ENCODE measurements around the gene COL4A2.

COL4A2 gene

DNA sequence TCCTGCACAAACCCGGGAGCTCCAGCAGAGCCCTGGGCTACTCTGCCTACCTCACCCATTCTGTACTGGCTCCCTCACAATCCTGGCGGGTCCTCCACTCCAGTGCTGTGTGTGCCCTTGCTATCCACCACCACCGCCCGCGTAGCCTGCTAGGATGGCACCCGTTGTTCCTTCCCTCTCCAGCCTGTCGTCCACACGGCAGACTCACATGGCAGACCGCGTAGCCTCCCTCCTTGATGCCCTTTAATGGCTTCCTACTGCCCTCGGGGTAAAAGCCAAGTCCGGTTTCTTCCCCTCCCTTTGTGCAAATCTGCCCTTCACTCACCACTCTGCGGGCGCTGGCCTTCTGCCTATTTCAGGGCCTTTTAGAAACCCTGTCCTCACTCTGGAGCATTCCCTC lies 147.9 kb downstream of the COL4A2 start:
- no peak for DNase-seq (ENCODE audit: low read depth, low spot score)

DNA sequence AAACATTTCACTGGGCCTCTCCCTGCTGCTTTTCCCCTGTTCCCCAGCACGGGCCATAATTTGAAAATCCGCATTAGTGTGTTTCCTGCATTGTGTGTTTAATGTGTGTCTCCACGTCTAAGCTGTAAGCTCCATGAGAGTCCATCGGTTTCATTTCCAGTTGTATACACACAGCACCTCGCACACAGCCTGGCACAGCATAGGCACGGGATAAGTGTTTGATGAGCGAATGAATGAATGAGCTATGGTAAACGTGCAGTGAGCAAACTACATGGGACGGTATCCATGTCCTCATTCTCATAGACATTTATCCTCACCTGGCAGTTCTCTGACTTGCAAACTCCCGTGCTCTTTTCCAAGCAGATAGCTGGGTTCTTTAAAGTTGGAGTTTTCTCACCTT lies 148.4 kb downstream of the COL4A2 start:
- no peak for DNase-seq (ENCODE audit: low read depth, low spot score)

DNA sequence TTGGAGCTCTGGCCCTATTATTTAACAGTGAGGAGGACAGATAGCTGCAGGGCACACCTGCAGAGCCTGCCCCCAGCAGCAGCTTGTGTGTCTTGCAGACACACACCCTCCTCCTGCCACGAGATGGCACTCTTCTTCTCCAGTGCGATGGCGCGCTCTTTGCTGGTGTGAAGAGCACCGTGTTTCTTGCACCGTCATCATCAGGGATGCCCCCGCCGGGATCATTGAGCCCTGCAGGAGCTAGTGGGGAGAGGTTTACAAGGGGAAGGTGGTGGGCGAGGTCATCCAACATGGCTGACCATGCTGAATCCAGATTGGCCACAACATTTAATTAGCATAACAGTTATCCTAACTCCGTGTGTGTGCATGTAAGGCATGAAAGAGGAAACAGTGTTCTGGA lies 148.9 kb downstream of the COL4A2 start:
- DNase-seq (ENCODE audit: low read depth, low spot score): no peak

DNA sequence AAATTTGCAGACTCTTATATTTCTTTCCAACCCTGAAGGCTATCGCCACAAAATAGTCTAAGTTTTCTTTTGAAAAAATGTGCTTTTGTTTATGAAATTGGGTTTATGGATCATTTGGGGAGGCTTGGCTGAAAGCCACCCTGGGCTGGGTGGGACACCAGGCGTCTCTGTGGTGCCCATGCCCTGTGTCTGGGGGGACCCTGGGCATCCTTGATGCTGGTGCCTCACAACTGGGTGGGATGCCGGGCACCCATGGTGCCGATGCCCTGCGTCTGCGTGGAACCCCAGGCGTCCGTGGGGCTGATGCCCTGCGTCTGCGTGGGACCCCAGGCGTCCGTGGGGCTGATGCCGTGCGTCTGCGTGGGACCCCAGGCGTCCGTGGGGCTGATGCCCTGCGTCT lies 149.5 kb downstream of the COL4A2 start:
- DNase-seq (ENCODE audit: low read depth, low spot score): no peak

DNA sequence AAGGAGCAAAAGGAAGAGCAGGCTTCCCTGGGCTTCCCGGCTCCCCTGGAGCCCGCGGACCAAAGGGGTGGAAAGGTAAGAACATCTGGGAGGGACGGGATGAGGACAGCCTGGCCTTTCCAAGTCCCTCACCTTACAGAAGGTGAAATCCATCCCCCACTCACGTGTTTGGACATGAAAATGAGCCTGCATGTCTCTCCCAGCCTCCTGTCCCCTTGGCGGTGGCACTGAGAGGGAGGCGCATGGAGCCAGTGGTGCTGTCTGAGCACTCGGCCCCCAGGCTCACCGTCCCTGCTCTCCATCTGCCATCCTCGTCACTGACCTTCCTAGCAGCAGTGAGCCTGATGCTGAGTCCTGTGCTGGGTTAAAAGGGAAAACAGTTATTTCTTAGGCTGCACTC lies 150.3 kb downstream of the COL4A2 start:
- DNase-seq (ENCODE audit: low read depth, low spot score): no peak

DNA sequence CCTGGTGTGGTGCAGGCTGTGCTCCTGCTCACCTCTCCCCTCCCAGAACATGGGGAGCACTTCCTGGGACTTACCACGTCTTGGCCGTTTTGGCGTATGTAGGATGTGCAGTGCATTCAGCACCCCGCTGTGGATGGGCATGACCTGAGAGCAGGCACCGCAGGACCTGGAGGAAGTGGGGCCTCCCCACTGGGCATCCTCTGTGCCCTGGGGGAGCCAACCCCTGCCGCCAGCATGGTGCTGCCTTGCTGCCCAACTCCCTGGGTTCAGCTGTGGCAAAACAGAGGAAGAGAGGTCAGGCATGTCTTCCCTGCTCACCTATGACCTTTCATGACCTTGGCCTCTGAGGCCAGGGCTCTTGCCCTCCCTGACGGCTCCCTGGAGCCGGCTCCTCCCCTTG lies 150.9 kb downstream of the COL4A2 start:
- no peak for DNase-seq (ENCODE audit: low read depth, low spot score)

DNA sequence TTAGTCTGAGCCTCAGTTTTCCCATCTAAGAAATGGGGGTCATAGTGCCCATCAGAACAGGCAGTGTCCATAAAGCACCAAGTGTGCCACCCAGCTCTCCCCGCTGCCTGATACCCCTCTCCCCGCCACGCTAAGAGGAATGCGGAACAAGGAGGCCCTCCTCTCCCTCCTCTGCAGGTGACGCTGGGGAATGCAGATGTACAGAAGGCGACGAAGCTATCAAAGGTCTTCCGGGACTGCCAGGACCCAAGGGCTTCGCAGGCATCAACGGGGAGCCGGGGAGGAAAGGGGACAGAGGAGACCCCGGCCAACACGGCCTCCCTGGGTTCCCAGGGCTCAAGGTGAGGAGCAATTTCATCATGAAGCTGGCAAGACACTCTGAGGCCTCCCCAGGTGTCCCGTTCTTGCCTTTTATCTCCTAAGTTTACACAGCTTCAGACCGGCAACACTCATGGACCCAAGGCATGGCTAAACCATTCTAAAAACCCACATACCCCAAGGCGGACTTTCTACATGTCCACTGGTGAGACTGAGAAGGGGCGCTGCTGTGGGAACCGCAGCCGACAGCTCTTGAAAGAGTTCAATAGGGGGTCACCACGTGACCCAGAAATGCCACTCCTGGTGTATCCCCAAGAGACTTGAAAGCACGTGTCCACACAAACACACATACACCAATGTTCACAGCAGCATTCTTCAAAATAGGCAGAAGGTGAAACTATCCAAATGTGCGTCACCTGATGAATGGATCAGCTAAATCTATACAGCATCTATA lies 151.7 kb downstream of the COL4A2 start:
- DNase-seq (ENCODE audit: low read depth, low spot score): no peak

DNA sequence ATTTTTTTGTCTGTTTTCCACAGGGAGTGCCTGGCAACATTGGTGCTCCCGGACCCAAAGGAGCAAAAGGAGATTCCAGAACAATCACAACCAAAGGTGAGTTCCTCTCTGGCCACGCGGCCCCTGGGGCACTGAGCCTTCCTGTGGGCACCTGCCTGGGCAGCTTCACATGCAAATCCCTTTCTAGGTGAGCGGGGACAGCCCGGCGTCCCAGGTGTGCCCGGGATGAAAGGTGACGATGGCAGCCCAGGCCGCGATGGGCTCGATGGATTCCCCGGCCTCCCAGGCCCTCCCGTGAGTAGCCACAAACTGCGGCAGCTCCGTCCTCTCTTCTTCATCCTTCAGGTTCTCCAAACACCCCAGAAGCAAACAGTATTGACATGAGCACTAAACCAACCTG lies 155.0 kb downstream of the COL4A2 start:
- DNase-seq (ENCODE audit: low read depth, low spot score): no peak

DNA sequence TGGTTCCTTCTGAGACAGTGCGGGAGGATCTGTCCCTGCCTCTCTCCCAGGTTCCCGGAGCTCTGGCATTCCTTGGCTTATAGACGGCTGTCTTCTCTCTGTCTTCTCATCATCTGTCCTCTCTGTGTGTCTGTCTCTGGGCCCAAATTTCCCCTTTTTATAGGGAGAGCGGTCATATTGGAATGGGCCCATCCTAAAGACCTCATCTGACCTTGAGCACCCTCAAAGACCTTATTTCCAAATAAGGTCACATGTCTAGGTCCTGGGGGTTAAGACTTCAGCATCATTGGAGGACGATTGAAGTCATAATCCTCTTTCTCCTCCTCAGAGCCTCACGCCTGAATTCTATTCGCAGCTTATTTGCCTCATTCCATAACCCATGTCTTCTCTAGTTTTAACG lies 156.1 kb downstream of the COL4A2 start:
- DNase-seq (ENCODE audit: low read depth, low spot score): no peak

DNA sequence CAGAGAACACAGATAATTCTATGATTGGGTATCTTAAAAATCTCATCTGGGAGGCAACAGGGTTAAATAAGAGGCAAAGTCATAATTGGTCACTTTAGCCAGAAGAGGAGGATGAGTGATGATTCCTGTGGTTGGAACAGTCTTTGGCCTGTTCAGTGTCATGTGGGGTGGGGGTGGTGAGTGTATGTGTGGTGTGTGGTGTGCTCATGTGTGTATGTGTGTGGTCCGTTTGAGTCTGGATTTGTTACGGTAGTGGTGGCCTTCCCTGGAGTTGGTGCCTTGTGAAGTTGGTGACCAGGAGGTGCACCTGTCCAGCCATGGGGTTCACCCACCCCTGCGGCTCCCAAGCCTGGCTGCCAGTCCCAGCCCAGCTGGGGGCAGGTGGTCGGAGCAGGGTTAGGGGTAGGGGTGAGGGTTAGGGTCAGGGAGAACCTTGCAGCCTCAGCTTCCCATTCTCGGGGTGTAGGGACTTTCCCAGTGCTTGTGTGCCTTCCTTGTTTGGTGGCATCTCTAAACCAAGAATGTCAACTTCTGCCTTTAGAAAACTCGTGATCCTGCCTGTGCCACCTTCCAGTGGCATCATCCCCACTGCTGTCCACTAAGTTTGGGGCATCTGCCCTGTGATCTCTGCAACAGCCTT lies 156.9 kb downstream of the COL4A2 start:
- DNase-seq (ENCODE audit: low read depth, low spot score): no peak

DNA sequence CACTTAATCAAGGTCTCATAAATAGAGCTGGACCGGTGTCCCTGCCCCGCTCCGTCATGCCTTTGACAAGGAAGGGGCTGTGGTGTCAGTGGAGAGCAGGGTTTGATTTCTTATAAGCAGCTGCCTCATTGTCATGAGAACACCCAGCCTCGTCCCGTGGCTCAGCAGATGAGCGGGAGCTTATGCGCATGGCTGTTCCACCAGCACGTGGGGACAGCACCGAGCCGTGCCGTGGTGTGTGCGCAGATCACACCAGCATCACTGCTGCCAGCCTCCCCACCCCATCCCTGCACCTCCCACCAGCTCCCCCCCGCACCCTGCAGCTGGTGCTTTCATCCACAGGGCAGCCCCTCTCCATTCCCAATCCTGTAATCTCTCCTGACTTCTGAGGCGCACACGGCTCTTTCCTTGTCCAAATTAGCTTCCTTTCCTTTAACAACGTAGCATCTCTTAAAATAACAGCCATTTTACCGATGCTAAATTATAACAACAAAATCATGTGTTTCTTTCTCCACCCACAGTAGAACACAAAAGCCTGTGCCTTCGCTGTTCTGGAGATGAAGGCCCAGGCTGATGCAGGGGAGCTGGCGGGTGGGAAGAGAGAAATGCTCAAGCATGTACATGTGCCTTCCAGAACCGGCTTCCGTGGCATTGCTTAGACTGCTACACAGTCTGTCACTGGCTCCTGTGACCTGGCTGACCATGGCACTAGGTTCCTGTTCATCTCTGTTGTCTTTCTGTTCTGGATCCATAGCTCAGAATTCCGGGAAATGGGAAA lies 157.7 kb downstream of the COL4A2 start:
- no peak for DNase-seq (ENCODE audit: low read depth, low spot score)

DNA sequence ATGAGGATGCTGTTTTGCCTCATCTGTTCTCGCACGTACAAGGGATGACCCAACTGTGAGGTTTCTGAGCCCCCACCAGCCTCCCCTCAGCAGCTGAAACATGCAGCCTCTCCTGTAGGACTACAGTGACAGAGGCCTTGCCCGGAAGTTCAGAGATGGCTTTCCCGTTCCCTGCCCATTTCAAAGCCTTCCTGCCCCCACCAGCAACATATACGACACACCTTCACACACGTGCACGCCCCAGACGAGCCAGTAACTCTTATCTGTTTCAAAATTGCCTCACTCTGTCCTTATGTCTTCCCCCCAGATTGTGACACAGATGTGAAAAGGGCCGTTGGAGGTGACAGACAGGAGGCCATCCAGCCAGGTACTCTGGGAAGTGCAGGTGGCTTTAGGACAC lies 158.6 kb downstream of the COL4A2 start:
- DNase-seq (ENCODE audit: low read depth, low spot score): no peak

DNA sequence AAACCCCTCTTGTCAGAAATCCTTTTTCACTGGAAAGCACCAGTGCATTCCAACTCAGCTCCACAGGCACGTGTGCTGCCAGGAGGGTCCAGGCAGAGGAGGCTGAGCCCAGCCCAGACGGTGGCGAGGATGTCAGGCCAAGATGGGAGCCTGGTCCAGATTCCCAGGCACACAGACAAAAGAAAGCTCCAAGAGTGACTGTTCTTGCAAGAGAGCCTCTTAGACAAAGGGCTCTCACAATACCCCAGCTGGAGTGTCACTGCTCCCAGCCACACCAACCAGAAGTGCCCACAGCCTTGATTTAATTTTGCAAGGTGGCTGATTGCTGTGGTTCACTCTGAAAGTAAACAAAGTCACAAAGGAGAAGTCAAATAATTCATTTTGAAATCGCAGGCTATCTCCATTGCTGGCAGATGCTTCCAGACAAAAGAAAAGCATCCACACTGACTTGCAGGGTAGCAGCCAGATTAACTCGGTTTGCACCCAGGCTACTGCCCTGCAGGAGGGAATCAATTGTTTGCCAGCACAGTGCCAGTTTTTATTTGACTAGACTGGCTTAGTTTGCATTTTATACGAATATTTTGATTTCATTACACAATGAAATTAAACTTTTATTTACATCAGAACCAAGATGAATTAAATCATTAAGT lies 159.3 kb downstream of the COL4A2 start:
- DNase-seq (ENCODE audit: low read depth, low spot score): no peak

DNA sequence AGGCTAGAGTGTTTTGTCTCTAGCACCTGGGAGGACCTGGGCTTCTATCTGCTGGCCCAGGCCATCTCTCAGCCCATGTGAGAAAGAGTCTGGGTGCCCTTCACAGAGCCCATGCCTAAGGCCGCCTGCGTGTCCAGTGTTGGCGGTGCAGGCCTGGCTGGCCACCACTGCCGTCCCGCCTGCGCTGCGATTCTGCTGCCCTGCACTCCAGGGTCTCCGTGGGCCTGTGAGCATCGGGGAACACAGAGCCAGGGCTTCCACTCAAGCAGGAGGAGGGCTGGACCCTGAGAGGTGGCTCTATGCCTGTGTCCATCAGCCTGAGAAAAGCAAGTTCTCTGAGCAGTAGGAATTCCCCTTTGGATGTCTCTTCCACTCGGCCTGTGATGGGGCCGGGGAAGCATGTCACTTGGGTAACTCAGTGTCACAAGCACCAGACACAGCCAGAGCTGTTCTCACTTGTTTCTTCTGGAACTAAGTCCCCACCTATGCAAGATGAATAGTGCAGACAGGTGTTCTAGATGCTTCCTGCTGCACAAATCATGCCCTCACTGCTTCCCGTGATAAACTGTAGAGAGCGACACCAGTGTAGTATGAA lies 160.5 kb downstream of the COL4A2 start:
- no peak for DNase-seq (ENCODE audit: low read depth, low spot score)

DNA sequence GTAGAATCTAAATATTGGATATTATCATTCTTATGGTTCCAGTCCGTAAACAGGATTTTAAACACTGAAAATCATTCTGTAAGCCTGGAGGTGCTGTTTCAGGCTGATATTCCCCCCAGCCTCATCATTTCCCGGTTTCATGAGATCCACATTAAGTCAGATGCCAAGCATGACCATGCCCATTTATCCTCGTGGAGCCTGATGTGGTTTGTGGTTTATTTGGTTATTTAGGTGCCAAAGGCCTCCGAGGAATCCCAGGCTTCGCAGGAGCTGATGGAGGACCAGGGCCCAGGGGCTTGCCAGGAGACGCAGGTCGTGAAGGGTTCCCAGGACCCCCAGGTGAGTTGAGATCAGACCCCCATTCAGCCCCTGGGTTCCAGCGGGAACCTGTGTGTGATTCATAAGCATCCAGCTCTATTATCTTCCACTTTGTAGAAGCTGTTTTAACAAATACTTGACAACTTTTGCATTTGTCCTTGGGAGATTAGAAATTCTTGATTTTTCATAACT lies 162.0 kb downstream of the COL4A2 start:
- no peak for DNase-seq (ENCODE audit: low read depth, low spot score)

DNA sequence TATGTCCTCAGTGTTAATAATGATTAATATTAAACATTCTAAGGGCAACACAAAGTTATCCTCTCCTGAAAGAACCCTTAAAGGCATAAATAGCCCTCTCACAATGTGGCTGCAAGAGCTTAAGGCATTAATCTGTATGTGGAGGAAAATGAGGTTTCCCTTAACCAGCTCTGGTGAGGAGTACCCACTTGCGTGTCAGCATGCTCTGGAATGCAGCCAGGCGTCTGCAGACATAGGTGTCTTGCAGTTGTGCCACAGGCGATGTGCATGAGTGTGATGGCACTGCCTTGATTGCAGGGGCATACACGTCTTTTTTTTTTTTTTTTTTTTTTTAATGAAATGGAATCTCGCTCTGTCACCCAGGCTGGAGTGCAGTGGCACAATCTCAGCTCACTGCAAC lies 162.5 kb downstream of the COL4A2 start:
- DNase-seq (ENCODE audit: low read depth, low spot score): no peak

DNA sequence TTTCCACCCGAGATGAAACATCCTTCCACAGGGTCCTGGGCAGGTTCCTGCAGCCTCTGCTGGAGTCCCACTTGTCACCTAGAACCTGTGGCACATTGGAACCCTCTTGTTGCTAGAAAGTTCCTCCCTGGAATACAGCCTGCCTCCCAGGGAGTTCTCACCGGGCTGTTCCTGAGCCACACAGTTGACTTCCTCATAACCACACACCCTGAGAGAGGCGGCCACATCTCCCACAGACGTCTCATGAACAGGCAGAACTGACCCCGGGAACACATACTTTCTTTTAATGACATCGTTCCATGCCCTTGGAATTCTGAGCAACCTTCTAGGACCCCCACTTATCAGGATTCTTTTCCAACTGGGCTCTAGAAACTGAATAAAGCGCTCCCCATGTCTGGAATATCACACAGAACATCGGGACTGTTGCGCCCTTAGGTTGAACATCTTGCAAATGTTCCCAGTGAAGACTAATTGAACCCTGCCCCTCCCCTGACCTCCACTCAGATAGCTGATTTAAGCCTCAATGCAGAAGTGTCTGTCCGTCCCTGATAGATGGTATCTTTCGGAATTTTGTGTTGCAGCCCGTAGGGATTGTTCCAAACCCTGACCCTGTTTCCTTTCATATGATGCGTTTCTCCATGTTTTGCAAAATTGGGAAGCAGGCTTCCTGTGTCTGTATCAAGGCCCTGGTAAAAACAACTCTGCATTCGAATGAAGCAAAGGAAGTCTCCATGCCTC lies 163.4 kb downstream of the COL4A2 start:
- peak; percentile 29 for DNase-seq (ENCODE audit: low read depth, low spot score)

DNA sequence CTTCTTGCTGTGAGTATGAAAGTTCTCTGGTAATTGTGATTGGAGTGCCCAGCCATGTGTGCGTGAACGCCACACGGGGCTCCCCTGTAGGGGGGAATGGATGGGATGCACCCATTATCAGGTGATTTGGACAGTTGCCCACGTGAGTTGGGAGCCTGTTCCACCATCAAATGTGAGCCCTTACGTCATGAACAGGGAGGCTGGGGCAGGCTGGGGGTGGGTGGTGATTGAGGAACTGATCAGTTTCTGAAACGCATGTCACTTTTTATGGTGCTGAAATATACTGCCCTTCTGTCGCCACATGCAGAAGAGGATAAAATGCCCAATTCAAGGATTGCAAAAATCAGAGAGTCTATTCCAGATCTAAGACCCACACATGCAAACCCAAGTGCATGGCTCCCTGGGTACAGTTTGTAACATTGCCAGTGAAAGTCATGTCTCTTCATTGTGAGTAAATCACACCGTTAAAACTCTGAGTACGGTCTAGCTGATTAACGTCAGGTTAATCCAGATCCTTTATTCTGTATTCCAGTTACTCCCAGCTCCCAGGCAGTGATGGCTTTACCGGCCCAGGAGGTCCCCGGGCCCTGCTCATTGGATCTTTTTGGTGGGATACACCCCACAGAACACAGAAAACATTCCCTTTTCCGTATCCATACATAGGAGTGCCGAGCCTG lies 164.2 kb downstream of the COL4A2 start:
- DNase-seq (ENCODE audit: low read depth, low spot score): no peak

DNA sequence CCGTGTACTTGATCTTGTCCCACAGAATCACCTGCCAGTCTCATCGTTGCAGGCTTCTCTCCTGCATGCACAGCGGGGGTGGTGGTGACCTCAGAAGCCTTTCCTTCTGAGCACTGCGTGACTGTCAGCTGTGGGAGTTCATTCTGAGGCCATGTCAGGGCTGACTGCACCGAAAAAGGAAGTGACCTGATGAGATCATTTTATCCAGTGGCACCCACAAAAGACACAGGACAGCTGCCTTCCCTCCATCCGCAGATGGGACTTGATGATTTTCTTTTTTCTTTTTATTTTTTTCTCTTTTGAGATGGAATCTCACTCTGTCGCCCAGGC lies 164.7 kb downstream of the COL4A2 start:
- DNase-seq (ENCODE audit: low read depth, low spot score): peak; percentile 35

DNA sequence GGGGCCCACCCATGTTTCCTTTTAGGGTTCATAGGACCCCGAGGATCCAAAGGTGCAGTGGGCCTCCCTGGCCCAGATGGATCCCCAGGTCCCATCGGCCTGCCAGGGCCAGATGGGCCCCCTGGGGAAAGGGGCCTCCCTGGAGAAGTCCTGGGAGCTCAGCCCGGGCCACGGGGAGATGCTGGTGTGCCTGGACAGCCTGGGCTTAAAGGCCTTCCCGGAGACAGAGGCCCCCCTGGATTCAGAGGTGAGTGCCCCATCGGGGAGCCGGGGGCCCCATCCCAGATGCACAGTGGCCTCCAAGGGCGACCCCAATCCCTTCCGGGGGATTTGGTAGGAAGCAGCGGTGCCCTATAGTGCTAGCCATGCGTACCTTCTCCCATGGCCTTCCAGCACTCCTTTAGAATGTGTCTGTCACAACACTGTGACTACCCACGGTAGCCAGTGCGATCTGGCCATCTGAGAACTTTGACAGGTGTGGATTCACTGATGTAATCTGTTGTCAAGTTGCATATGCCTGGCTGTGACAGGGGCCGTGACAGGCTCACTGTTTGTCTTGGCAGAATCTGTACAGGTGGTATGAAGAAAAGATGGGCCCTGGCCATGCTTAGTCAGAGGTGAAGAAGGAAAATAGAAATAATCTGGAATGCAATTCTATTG lies 165.9 kb downstream of the COL4A2 start:
- no peak for DNase-seq (ENCODE audit: low read depth, low spot score)

Data from smooth muscle cell of the brain vasculature (primary cell).